Activated T-cell treated with anti-CD3 and anti-CD28 coated beads, Interleukin-2, amount 50 U/mL, for 4 hours (primary cell): ENCODE results near the gene CLIP4. TPM values are rescaled to one million over a fixed set of nuclear protein-coding genes. Genes with fewer than 3 reads are reported as not detected.
"Not testable (repeated sequence)": the region's sequence is repeated elsewhere in the genome, so short reads cannot be mapped to it uniquely, and the experiment has no call there.

ENCODE experiments used
- ATAC-seq, 2 donors: fragments of 200-7000 bp; cut with Tn5 transposase; one replicate each; pipeline ENCODE4 v1.10.0; 2021
- DNase-seq: peaks from one replicate; pipeline ENCODE4 v3.0.0-alpha.2; 2020
- H3K27me3 Mint-ChIP-seq: one replicate; pipeline ENCODE4 v1.8.0; 2021; ENCODE audit warnings: low read depth, mixed read lengths
- H3K36me3 Mint-ChIP-seq: one replicate; pipeline ENCODE4 v1.8.0; 2022; ENCODE audit warnings: mixed read lengths; ENCODE audit not compliant: insufficient read depth
- H3K4me1 Mint-ChIP-seq: one replicate; pipeline ENCODE4 v1.8.0; 2021; ENCODE audit warnings: low read depth, mixed read lengths
- H3K4me3 Mint-ChIP-seq: one replicate; pipeline ENCODE4 v1.8.0; 2021; ENCODE audit warnings: mild to moderate bottlenecking, moderate library complexity, mixed read lengths
- H3K9me3 Mint-ChIP-seq: one replicate; pipeline ENCODE4 v1.8.0; 2021; ENCODE audit warnings: mixed read lengths
- total RNA-seq, 3 donors: library from RNA; stranded (reverse); gene quantifications; one replicate each; pipeline ENCODE4 v1.2.1, GENCODE V29; 2021

Gene CLIP4
- total RNA-seq, 3 donors from 2014 or later = 11.7 to 14.5 (median 12.1) TPM

- no peak for ATAC-seq
- H3K4me3 Mint-ChIP-seq = no peak overlapping the region
These were observed 34.1 kb upstream of the CLIP4 start for GRCh38 chr2:29080886-29081743.

GRCh38 chr2:29082804-29083495 is 32.3 kb upstream of the CLIP4 start:
- no peaks in the 10 kb centered on the region for H3K36me3 Mint-ChIP-seq
- no peaks in the 10 kb centered on the region for H3K4me1 Mint-ChIP-seq
- no peak overlapping the region for H3K4me3 Mint-ChIP-seq
- DNase-seq (no peak), ATAC-seq (no peak)
- peaks cover 2% of the 10 kb centered on the region for H3K27me3 Mint-ChIP-seq
- H3K9me3 Mint-ChIP-seq = peaks cover 4% of the 10 kb centered on the region

More at GRCh38 chr2:29080886-29081743, 34.1 kb upstream of the CLIP4 start:
- H3K9me3 Mint-ChIP-seq = peaks cover 4% of the 10 kb centered on the region
- no peak for DNase-seq
- no peaks in the 10 kb centered on the region for H3K4me1 Mint-ChIP-seq
- H3K27me3 Mint-ChIP-seq = no peaks in the 10 kb centered on the region
- H3K36me3 Mint-ChIP-seq = no peaks in the 10 kb centered on the region

- no peaks in the 10 kb centered on the region for H3K36me3 Mint-ChIP-seq
- DNase-seq (no peak), ATAC-seq (no peak)
- H3K4me1 Mint-ChIP-seq = no peaks in the 10 kb centered on the region
- H3K27me3 Mint-ChIP-seq = peaks cover 7% of the 10 kb centered on the region
- H3K9me3 Mint-ChIP-seq = no peaks in the 10 kb centered on the region
- H3K4me3 Mint-ChIP-seq = no peak overlapping the region
These were observed 30.7 kb upstream of the CLIP4 start for GRCh38 chr2:29084554-29084953.

GRCh38 chr2:29090311-29090710 is 24.9 kb upstream of the CLIP4 start:
- not testable (repeated sequence) for ATAC-seq, H3K4me3 Mint-ChIP-seq
- peaks cover 12% of the 10 kb centered on the region for H3K27me3 Mint-ChIP-seq

GRCh38 chr2:29096969-29097368 is 18.2 kb upstream of the CLIP4 start:
- Mint-ChIP-seq H3K9me3 (no peaks in the 10 kb centered on the region), H3K4me3 (no peak overlapping the region), H3K4me1 (no peaks in the 10 kb centered on the region), H3K27me3 (peaks cover 5% of the 10 kb centered on the region), H3K36me3 (no peaks in the 10 kb centered on the region)
- DNase-seq (no peak), ATAC-seq (no peak)

More at GRCh38 chr2:29090311-29090710, 24.9 kb upstream of the CLIP4 start:
- not testable (repeated sequence) for H3K9me3 Mint-ChIP-seq, H3K36me3 Mint-ChIP-seq, H3K4me1 Mint-ChIP-seq, DNase-seq

GRCh38 chr2:29097569-29097968 is 17.6 kb upstream of the CLIP4 start:
- Mint-ChIP-seq H3K27me3 (peaks cover 5% of the 10 kb centered on the region), H3K4me1 (no peaks in the 10 kb centered on the region), H3K9me3 (no peaks in the 10 kb centered on the region), H3K4me3 (no peak overlapping the region), H3K36me3 (no peaks in the 10 kb centered on the region)
- no peak for DNase-seq
- ATAC-seq = no peak

- no peaks in the 10 kb centered on the region for H3K9me3 Mint-ChIP-seq
- H3K4me3 Mint-ChIP-seq = no peak overlapping the region
- H3K27me3 Mint-ChIP-seq = peaks cover 5% of the 10 kb centered on the region
- ATAC-seq (no peak), DNase-seq (no peak)
- no peaks in the 10 kb centered on the region for H3K36me3 Mint-ChIP-seq
- H3K4me1 Mint-ChIP-seq = no peaks in the 10 kb centered on the region
These were observed 14.7 kb upstream of the CLIP4 start for GRCh38 chr2:29100564-29100963.

GRCh38 chr2:29104688-29105087 is 10.5 kb upstream of the CLIP4 start:
- H3K36me3 Mint-ChIP-seq = no peaks in the 10 kb centered on the region

GRCh38 chr2:29105375-29105774 is 9.8 kb upstream of the CLIP4 start:
- ATAC-seq (no peak), DNase-seq (no peak)
- Mint-ChIP-seq H3K4me1 (no peaks in the 10 kb centered on the region), H3K4me3 (no peak overlapping the region), H3K9me3 (no peaks in the 10 kb centered on the region), H3K36me3 (no peaks in the 10 kb centered on the region), H3K27me3 (peaks cover 5% of the 10 kb centered on the region)

More at GRCh38 chr2:29104688-29105087, 10.5 kb upstream of the CLIP4 start:
- H3K4me3 Mint-ChIP-seq = no peak overlapping the region
- H3K4me1 Mint-ChIP-seq = no peaks in the 10 kb centered on the region
- H3K27me3 Mint-ChIP-seq = peaks cover 5% of the 10 kb centered on the region
- ATAC-seq (no peak), DNase-seq (no peak)
- H3K9me3 Mint-ChIP-seq = no peaks in the 10 kb centered on the region

GRCh38 chr2:29106256-29106655 is 9.0 kb upstream of the CLIP4 start:
- no peak overlapping the region for H3K4me3 Mint-ChIP-seq
- H3K9me3 Mint-ChIP-seq = no peaks in the 10 kb centered on the region
- no peak for ATAC-seq

GRCh38 chr2:29106980-29107388 is 8.2 kb upstream of the CLIP4 start:
- H3K36me3 Mint-ChIP-seq = no peaks in the 10 kb centered on the region
- H3K4me3 Mint-ChIP-seq = no peak overlapping the region
- ATAC-seq (no peak), DNase-seq (no peak)
- no peaks in the 10 kb centered on the region for H3K9me3 Mint-ChIP-seq
- peaks cover 3% of the 10 kb centered on the region for H3K4me1 Mint-ChIP-seq
- H3K27me3 Mint-ChIP-seq = no peaks in the 10 kb centered on the region

More at GRCh38 chr2:29106256-29106655, 9.0 kb upstream of the CLIP4 start:
- H3K36me3 Mint-ChIP-seq = no peaks in the 10 kb centered on the region
- no peaks in the 10 kb centered on the region for H3K27me3 Mint-ChIP-seq
- no peak for DNase-seq
- H3K4me1 Mint-ChIP-seq = peaks cover 3% of the 10 kb centered on the region

GRCh38 chr2:29107547-29107946 is 7.7 kb upstream of the CLIP4 start:
- H3K9me3 Mint-ChIP-seq, H3K27me3 Mint-ChIP-seq, H3K4me3 Mint-ChIP-seq, H3K4me1 Mint-ChIP-seq, ATAC-seq, DNase-seq, H3K36me3 Mint-ChIP-seq: not testable (repeated sequence)

- Mint-ChIP-seq H3K4me3 (no peak overlapping the region), H3K4me1 (peaks cover 3% of the 10 kb centered on the region), H3K36me3 (no peaks in the 10 kb centered on the region), H3K27me3 (no peaks in the 10 kb centered on the region), H3K9me3 (no peaks in the 10 kb centered on the region)
- DNase-seq (no peak), ATAC-seq (no peak)
These were observed 7.0 kb upstream of the CLIP4 start for GRCh38 chr2:29108225-29108624.

- DNase-seq (no peak), ATAC-seq (no peak)
- no peaks in the 10 kb centered on the region for H3K27me3 Mint-ChIP-seq
- H3K36me3 Mint-ChIP-seq = no peaks in the 10 kb centered on the region
- no peak overlapping the region for H3K4me3 Mint-ChIP-seq
- peaks cover 3% of the 10 kb centered on the region for H3K4me1 Mint-ChIP-seq
- H3K9me3 Mint-ChIP-seq = no peaks in the 10 kb centered on the region
These were observed 6.0 kb upstream of the CLIP4 start for GRCh38 chr2:29109246-29109645.
